ENCODE results near the gene PIGR.
A peak's percentile ranks its signal among the peaks of the same experiment; 100 is the strongest.

PIGR gene

DNA sequence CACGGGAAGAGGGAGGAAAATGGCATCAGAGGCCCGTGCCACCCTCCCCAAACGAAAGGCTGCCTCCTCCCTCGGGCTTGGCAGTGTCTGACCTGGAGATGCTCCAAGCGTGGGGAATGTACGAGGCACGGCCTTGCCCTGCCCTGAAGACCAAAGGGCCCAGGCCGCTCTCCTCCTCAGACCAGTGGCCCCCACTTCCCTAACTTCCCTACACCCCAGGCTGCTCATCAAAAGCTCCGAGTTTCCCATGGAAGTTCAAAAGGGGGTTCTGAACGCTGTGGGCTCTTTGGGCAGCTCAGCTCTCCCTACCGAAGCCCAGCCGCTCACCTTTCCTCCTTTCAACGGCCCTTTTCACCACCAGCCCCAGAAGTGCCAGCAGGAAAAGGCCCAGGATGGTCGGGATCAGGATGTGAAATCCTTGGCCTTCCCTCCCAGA lies 36.4 kb downstream of the PIGR start:
- no peaks in the 10 kb centered on the region for H3K27me3 Mint-ChIP-seq
- ATAC-seq, result peak; percentile 1
- DNase-seq, result no peak
- no peaks in the 10 kb centered on the region for H3K9me3 Mint-ChIP-seq
- H3K27ac Mint-ChIP-seq, result no peak overlapping the region
- H3K4me3 Mint-ChIP-seq, result peak overlapping the region; percentile 42 to 65
- peaks cover 91% of the 10 kb centered on the region for H3K4me1 Mint-ChIP-seq

DNA sequence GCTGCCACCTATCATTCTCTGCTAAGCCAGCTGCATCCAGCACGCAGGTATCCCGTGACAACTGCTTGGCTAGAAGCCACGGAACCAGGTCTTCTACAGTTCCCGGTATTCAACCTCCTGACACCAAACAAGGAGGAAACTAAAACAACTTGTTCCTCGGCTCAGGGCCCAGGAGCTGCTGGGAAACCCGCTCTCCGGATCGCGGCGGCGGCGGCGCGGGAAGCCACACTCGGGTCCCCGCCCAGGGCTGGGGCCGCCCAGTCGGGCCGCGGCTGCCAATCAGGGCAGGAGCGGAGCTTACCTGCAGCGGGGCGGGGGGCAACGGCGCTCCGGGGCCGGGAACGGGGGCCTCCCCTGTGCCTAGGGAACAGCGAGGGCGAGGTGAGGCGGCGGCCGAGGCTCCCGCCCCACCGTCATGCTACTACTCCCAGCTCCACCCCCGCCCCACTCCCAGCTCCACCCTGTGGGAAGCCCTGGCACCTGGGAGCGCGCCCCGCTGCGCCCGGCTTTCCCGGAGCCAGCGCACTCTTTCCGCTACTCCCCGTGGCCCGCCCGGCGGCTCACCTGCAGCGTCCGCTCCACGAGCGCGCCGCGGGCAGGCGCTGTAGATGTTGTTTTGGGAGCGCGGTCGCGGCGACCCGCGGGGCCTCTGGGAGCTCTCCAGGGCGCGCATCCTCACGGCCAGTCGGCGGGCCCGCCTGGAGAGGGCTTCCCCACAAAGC lies 36.9 kb downstream of the PIGR start:
- no peak for DNase-seq
- no peaks in the 10 kb centered on the region for H3K9me3 Mint-ChIP-seq
- peaks cover 91% of the 10 kb centered on the region for H3K4me1 Mint-ChIP-seq
- H3K4me3 Mint-ChIP-seq, result peak overlapping the region; percentile 62 to 65
- no peaks in the 10 kb centered on the region for H3K27me3 Mint-ChIP-seq
- no peak overlapping the region for H3K27ac Mint-ChIP-seq
- peak; percentile 63 for ATAC-seq

DNA sequence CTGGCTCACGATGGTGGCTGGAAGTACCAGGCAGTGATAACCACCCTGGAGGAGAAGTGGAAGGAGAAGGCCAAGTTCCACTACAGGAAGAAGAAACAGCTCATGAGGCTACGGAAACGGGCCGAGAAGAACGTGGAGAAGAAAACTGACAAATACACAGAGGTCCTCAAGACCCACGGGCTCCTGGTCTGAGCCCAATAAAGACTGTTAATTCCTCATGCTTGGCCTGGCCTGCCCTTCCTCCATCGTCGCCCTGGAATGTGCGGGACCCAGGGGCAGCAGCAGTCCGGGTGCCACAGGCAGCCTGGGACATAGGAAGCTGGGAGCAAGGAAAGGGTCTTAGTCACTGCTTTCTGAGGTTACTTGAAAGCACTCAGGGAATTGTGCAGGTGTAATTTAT lies 38.2 kb downstream of the PIGR start:
- H3K4me3 Mint-ChIP-seq, result peak overlapping the region; percentile 0 to 19
- H3K9me3 Mint-ChIP-seq, result no peaks in the 10 kb centered on the region
- H3K4me1 Mint-ChIP-seq, result peaks cover 80% of the 10 kb centered on the region
- no peak for ATAC-seq
- peak overlapping the region in 1 of 2 donors; percentile 1 for H3K27ac Mint-ChIP-seq
- no peaks in the 10 kb centered on the region for H3K27me3 Mint-ChIP-seq
- no peak for DNase-seq

DNA sequence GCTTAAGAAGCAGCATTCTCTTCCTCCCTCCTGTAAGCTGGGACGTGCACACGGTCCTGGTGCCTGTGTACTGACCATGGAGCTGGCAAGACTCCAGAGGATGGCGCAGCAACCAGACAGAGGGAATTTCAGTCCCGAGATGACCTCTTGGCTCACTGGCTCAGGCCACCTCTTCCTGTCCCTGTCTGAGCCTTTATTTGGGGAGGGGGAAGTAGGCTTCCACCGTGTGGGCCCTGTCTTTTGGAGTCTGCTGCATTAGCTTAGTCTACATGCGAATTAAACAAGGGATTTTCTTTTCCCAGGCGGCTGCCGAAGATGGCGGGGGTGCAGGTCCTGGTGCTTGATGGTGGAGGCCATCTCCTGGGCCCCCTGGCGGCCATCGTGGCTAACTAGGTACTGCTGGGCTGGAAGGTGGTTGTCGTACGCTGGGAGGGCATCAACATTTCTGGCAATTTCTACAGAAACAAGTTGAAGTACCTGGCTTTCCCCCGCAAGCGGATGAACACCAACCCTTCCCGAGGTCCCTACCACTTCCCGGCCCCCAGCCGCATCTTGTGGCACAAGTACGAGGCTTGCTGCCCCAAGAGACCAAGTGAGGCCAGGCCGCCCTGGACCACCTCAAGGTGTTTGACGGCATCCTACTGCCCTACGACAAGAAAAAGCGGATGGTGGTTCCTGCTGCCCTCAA lies 38.8 kb downstream of the PIGR start:
- H3K27me3 Mint-ChIP-seq, result no peaks in the 10 kb centered on the region
- peak overlapping the region in 1 of 2 donors; percentile 1 for H3K27ac Mint-ChIP-seq
- no peak for ATAC-seq
- H3K4me3 Mint-ChIP-seq, result no peak overlapping the region
- DNase-seq, result no peak
- H3K9me3 Mint-ChIP-seq, result no peaks in the 10 kb centered on the region
- peaks cover 79% of the 10 kb centered on the region for H3K4me1 Mint-ChIP-seq

DNA sequence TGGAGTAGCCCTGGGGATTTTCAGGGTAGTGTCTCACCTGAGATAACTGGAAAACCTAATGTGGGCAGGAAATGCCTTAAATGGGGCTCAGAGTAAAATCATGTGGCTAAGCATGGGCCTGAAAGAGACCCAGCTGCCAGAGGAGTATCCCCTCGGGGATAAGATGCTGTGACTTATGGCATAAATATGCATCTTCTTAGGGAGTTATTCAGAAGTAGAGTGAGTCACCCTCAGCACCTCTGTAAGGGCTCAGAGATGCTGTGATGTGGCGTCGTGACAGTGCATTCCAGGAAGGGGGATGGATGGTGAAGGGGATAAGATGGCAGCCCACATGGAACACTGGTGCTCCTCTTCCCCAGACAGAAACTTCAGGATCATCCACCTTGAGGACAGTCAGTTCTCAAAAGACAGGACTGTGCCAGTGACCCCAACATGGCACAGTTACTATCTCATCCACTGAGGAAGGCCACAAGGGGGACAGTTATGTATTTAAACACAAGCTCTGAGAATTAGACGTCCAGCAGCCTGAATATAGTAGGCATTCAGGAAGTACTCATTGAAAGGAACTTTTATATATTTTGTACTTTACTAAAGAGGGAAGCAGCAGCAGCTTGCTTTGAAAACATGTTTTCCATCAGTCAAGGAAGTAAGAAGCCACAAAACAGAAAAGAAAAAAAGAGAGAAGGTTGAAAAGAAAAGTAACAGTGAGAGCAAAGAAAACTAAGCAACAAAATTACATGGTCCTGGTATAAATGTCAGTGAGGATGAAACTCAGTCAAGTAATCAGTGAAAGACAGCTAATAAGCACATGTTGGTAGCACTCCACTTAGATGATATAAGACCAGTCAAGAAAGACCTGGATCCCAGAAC lies 40.7 kb downstream of the PIGR start:
- Mint-ChIP-seq H3K27ac (peak overlapping the region; percentile 7 to 48), H3K27me3 (no peaks in the 10 kb centered on the region), H3K4me1 (peaks cover 62% of the 10 kb centered on the region), H3K9me3 (no peaks in the 10 kb centered on the region), H3K4me3 (peak overlapping the region; percentile 36 to 66)
- peak; percentile 88 for ATAC-seq
- DNase-seq, result no peak

DNA sequence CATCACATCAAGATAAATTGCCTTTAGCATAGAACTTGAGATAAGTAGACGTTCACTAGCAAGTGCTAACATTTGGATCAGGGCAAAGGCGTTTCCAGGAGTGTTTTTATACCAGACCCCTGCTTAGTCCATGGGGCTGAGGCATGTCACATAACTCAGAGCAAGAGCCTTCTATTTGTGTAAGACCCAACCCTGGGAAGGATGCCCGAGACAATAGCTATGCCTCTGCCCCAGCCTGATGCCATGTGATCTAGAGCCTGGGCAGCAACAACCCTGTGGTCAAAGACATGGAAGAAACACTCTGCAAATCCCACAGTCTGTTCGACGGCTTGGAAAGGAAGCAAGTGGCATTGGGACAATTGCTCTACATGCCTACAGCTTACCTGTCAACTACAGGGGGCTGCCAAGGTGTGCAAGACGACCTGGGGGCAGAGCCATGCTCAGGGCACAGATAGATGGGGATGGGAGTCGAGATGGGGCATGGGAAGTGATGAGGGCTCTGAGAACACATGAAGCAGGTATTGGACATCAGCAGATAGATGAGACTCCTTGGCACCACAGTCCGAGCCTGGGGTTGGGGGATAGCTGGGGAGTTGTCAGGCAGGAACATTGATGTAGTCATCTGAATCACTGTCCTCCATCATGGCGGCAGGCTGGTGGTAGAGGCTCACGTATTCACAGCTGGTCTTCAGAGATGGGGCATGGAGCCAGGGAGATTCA lies 41.7 kb downstream of the PIGR start:
- no peak for DNase-seq
- no peak for ATAC-seq
- Mint-ChIP-seq H3K27me3 (no peaks in the 10 kb centered on the region), H3K4me3 (peak overlapping the region; percentile 1 to 36), H3K9me3 (no peaks in the 10 kb centered on the region), H3K4me1 (peaks cover 52% of the 10 kb centered on the region), H3K27ac (peak overlapping the region in 1 of 2 donors; percentile 92)

DNA sequence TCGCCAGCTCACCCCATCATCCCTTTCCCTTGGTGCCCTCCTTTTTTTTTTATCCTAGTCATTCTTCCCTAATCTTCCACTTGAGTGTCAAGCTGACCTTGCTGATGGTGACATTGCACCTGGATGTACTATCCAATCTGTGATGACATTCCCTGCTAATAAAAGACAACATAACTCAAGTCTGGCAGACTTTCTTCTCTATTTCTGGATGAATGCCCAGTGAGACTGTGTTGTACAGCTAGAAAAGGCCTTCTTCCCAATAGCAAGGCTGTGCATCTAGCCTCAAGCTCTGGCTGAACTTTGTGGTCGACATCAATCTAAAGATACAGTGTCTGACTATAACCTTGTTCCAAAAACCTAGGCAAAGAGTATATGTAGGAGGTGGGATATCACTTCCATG lies 42.6 kb downstream of the PIGR start:
- Mint-ChIP-seq H3K4me3 (no peak overlapping the region), H3K27me3 (no peaks in the 10 kb centered on the region), H3K27ac (no peak overlapping the region), H3K4me1 (peaks cover 56% of the 10 kb centered on the region), H3K9me3 (no peaks in the 10 kb centered on the region)
- DNase-seq, result no peak
- no peak for ATAC-seq

DNA sequence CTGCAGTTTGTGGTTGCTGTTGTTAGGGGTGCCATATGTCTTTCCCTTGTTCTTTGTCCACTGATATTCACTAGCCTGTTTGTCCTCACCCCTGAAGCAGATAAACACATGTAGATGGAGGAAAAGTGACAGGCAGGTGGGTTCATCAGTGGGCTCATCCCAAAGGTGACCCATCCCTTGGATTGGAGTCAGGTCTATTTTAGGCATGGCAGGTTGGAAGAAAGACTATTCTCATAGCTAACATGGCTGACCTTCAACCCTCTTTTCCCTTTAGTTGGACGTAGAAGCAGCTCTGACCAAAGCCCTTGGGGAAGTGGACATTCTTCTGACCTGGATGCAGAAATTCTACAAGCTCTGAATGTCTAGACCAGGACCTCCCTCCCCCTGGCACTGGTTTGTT lies 43.6 kb downstream of the PIGR start:
- no peak for DNase-seq
- H3K27me3 Mint-ChIP-seq, result no peaks in the 10 kb centered on the region
- peaks cover 51% of the 10 kb centered on the region for H3K4me1 Mint-ChIP-seq
- H3K4me3 Mint-ChIP-seq, result no peak overlapping the region
- ATAC-seq, result no peak
- H3K9me3 Mint-ChIP-seq, result no peaks in the 10 kb centered on the region
- H3K27ac Mint-ChIP-seq, result no peak overlapping the region

DNA sequence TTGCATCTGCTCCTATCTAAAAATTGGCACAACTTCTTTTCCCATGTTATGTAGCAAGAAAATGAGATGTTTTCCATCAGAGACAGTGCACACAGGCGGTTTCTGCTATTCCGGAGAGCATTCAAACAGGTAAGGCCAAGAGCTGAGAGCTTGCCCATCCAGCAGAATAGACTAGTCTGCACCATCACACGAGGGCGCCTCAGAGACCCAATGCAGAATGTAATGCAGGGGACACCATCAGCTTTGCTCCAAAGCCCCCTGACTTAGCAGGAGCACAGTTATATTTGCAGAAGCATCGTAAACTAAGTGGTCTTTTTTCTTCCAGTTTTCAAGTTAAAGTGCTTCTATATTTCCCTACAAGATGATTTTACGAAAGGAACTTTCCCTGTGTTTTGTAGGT lies 44.3 kb downstream of the PIGR start:
- ATAC-seq (no peak), DNase-seq (no peak)
- no peaks in the 10 kb centered on the region for H3K27me3 Mint-ChIP-seq
- peaks cover 51% of the 10 kb centered on the region for H3K4me1 Mint-ChIP-seq
- H3K4me3 Mint-ChIP-seq, result no peak overlapping the region
- H3K9me3 Mint-ChIP-seq, result no peaks in the 10 kb centered on the region
- H3K27ac Mint-ChIP-seq, result no peak overlapping the region

DNA sequence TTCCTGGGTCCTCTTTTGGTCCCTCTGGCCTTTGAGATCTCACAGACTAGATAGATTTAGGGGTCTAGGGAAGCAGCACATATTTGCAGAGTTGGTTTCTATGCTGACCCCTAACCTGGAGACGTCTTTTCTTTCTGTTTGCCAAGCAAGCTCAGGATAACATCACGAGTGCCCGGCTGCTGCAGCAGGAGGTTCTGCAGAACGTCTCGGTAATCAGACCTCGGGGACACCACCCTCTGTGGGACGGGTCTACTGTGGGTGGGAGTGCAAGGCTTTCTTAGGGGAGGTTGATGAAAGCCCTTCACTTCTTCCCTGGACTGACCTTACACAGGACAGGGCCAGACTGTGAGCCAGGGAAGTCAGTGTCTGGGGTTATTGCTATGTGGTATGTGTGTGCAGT lies 46.1 kb downstream of the PIGR start:
- no peak overlapping the region for H3K27ac Mint-ChIP-seq
- peak in 1 of 2 donors; percentile 5 for DNase-seq
- no peak for ATAC-seq
- H3K27me3 Mint-ChIP-seq, result no peaks in the 10 kb centered on the region
- no peak overlapping the region for H3K4me3 Mint-ChIP-seq
- no peaks in the 10 kb centered on the region for H3K9me3 Mint-ChIP-seq
- H3K4me1 Mint-ChIP-seq, result peaks cover 46% of the 10 kb centered on the region

DNA sequence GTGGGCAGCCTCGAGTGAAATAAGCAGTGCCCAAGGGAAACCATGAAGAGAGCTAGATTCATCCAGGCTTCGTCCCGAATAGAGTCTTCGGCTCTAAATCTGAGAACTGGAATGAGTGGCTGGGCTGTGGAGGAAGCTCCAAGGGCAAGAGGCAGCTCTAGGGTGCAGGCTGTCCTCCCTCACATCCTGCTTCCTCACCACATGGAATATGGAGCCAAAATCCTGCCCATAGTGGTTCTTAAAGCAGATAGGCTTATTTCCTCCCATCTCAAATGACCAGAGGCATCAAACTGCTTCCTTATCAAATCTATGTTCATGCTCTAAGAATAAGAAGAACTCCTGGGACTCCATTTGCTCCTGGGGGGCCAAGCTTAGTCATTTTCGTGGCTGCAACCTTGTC lies 46.5 kb downstream of the PIGR start:
- H3K9me3 Mint-ChIP-seq, result no peaks in the 10 kb centered on the region
- no peaks in the 10 kb centered on the region for H3K27me3 Mint-ChIP-seq
- no peak for ATAC-seq
- DNase-seq, result no peak
- no peak overlapping the region for H3K4me3 Mint-ChIP-seq
- peaks cover 43% of the 10 kb centered on the region for H3K4me1 Mint-ChIP-seq
- no peak overlapping the region for H3K27ac Mint-ChIP-seq

DNA sequence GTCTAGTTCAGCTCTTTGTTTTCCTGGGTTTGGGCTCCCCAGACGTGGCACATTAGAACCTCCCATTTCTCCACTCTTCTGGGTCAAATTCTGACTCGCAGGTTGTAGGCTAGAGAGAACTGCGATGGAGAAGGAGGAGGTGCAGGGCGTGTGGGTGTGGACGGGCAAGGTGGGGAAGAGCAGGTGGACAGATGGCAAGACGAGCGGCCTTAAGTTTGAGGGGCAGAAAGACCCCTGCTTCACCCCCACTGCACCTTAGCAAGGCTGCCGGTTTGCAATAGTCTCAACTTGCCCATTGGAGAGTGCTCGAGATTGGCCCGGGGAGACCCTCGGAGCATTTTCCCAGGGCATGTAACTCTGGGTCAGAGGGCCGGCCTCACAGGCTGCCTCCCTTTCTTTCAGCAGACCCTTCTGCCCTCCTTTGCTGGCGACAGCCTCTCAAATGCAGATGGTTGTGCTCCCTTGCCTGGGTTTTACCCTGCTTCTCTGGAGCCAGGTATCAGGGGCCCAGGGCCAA lies 47.3 kb downstream of the PIGR start:
- DNase-seq (no peak), ATAC-seq (no peak)
- peak overlapping the region in 1 of 2 donors; percentile 26 for H3K4me3 Mint-ChIP-seq
- no peaks in the 10 kb centered on the region for H3K9me3 Mint-ChIP-seq
- peak overlapping the region in 1 of 2 donors; percentile 20 for H3K27ac Mint-ChIP-seq
- no peaks in the 10 kb centered on the region for H3K27me3 Mint-ChIP-seq
- peaks cover 43% of the 10 kb centered on the region for H3K4me1 Mint-ChIP-seq

DNA sequence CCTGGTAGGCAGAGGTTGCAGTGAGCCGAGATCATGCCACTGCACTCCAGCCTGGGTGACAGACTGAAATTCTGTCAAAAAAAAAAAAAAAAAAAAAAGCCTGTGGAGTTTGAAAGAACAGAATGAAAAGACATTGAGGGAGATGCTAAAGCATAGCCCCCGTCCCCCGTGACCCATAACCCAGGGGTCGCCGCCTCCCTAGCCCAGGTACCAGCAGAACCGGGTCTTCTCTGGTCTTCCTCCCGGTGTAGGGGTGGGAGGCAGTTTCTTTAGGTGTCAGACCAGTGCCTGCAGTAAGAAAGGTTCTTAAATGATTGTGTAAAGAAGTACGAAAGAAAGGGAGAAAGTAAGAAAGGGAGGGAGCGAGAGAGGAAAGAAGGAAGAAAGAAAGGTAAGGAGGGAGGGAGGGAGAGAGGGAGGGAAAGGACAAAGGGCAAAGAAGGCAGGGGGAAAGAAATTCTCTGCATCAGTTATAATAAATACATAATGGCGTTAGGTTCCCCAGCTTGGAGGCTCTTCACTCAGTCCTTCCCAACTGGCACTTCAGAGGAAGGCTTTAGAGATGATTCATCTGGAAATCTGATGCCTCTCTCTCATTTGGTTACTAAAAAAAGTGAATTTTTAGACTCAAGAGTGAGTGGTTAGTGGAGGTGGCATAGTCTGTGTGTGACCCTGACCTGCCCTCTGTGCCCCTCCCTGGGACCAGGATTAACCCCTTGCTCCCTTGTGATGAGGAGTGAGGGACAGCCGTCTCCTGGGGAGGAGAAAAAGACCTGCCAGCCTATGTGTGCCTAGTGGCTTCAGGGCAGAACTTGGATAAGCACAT lies 48.0 kb downstream of the PIGR start:
- DNase-seq (no peak), ATAC-seq (no peak)
- H3K4me3 Mint-ChIP-seq, result peak overlapping the region in 1 of 2 donors; percentile 26

DNA sequence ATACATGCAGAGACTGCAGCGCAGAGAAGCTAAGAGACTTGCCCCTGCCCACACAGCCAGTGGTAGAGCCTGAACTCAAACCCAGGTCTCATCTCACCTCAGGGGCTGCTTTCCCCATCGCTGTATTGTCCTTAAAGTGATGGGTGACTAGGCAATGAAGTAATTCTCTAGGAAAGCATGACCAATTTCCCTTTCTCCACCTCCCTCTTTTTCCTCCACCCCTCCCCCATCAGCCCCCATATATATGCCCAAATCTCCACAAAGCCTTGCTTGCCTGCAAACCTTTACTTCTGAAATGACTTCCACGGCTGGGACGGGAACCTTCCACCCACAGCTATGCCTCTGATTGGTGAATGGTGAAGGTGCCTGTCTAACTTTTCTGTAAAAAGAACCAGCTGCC lies 49.1 kb downstream of the PIGR start, which contains the start of gene IL24:
Gene IL24 (plus strand): TSS at position 269 of the 400 bp plus-strand sequence. CDS start 390 bp downstream, outside the sequence.
- Mint-ChIP-seq H3K27ac (peak within 1 kb of the TSS in 1 of 2 donors; percentile 63), H3K4me1 (peaks cover 49% of the 10 kb centered on the region), H3K9me3 (no peaks in the 10 kb centered on the region), H3K4me3 (peak within 1 kb of the TSS; percentile 16 to 48), H3K27me3 (no peaks in the 10 kb centered on the region)
- peak; percentile 76 for ATAC-seq
- DNase-seq, result peak in 1 of 2 donors; percentile 41

More for the DNA sequence above, 48.0 kb downstream of the PIGR start:
- peak overlapping the region in 1 of 2 donors; percentile 0 for H3K27ac Mint-ChIP-seq
- no peaks in the 10 kb centered on the region for H3K9me3 Mint-ChIP-seq
- no peaks in the 10 kb centered on the region for H3K27me3 Mint-ChIP-seq
- H3K4me1 Mint-ChIP-seq, result peaks cover 50% of the 10 kb centered on the region

Measured in stimulated activated naive CD8-positive, alpha-beta T cell treated with anti-CD3 and anti-CD28 coated beads, Interleukin-15, amount 100 ng/mL, for 72 hours (primary cell).